ENCODE measurements around the gene MYT1. TPM values are rescaled to one million over a fixed set of nuclear protein-coding genes. Genes with fewer than 3 reads are reported as not detected.

MYT1 gene
- total RNA-seq, 1 experiment from 2014 or later = 7.1 TPM

DNA sequence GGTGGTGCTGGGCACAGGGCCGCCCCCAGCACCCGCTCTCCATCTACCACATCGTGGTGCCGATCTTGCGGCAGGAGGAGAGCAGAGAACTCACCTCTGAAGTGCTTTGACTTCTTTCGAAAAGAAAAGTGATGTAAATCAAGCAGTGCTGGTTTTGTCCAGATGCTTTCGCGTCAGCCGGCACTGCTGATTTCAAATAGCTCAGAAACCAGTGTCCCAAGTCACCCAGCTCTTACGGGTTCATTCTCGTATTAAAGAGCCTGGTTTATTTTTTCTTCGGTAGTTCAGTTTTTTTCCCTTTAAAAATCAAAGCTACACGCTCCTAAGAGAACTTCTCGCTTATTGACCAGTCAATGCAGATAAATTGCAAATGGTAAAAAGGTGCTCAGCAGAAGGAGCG is 32.1 kb downstream of the MYT1 start:
- H3K9ac ChIP-seq (ENCODE audit: low read length) = no peak overlapping the region
- H2AFZ ChIP-seq (ENCODE audit: low read depth, low read length, poor library complexity, severe bottlenecking) = no peak overlapping the region
- TF ChIP-seq SP1 (IDR thresholded peaks at IDR 0.05; ENCODE audit: low read depth) = no peak
- no peak for TF ChIP-seq ZFX (IDR thresholded peaks at IDR 0.05)
- TF ChIP-seq, protein P1, sequence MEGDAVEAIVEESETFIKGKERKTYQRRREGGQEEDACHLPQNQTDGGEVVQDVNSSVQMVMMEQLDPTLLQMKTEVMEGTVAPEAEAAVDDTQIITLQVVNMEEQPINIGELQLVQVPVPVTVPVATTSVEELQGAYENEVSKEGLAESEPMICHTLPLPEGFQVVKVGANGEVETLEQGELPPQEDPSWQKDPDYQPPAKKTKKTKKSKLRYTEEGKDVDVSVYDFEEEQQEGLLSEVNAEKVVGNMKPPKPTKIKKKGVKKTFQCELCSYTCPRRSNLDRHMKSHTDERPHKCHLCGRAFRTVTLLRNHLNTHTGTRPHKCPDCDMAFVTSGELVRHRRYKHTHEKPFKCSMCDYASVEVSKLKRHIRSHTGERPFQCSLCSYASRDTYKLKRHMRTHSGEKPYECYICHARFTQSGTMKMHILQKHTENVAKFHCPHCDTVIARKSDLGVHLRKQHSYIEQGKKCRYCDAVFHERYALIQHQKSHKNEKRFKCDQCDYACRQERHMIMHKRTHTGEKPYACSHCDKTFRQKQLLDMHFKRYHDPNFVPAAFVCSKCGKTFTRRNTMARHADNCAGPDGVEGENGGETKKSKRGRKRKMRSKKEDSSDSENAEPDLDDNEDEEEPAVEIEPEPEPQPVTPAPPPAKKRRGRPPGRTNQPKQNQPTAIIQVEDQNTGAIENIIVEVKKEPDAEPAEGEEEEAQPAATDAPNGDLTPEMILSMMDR (IDR thresholded peaks at IDR 0.05 in 2 of 3, conservative IDR thresholded peaks at IDR 0.05 in 1 of 3; ENCODE audit: borderline replicate concordance in 1 of 3, insufficient read depth in 1 of 3, low read depth in 2 of 3, low read length in 2 of 3) = no peak
- TF ChIP-seq SIN3A (IDR thresholded peaks at IDR 0.05; ENCODE audit: low read depth) = no peak
- TF ChIP-seq CEBPB (IDR thresholded peaks at IDR 0.05; ENCODE audit: low read depth) = no peak
- TF ChIP-seq, protein P2, sequence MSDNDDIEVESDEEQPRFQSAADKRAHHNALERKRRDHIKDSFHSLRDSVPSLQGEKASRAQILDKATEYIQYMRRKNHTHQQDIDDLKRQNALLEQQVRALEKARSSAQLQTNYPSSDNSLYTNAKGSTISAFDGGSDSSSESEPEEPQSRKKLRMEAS (IDR thresholded peaks at IDR 0.05) = no peak
- no peak for TF ChIP-seq YY1 (IDR thresholded peaks at IDR 0.05; ENCODE audit: extremely low read depth, insufficient replicate concordance, low read depth, low read length)
- TF ChIP-seq CBX3 (IDR thresholded peaks at IDR 0.05; ENCODE audit: low read depth) = no peak
- TF ChIP-seq SRF (IDR thresholded peaks at IDR 0.05; ENCODE audit: low read depth) = no peak
- TF ChIP-seq POLR2A (IDR thresholded peaks at IDR 0.05; ENCODE audit: borderline replicate concordance, extremely low read depth, insufficient read depth, insufficient read length) = no peak
- no peak for TF ChIP-seq ZNF274 (IDR thresholded peaks at IDR 0.05; ENCODE audit: low read depth, low read length)
- TF ChIP-seq JUND (IDR thresholded peaks at IDR 0.05) = no peak
- TF ChIP-seq EGR1 (IDR thresholded peaks at IDR 0.05; ENCODE audit: low read depth) = no peak
- no peak for TF ChIP-seq FOSL1 (IDR thresholded peaks at IDR 0.05; ENCODE audit: low read depth)
- TF ChIP-seq EZH2 (IDR thresholded peaks at IDR 0.05) = no peak
- TF ChIP-seq, protein P3, sequence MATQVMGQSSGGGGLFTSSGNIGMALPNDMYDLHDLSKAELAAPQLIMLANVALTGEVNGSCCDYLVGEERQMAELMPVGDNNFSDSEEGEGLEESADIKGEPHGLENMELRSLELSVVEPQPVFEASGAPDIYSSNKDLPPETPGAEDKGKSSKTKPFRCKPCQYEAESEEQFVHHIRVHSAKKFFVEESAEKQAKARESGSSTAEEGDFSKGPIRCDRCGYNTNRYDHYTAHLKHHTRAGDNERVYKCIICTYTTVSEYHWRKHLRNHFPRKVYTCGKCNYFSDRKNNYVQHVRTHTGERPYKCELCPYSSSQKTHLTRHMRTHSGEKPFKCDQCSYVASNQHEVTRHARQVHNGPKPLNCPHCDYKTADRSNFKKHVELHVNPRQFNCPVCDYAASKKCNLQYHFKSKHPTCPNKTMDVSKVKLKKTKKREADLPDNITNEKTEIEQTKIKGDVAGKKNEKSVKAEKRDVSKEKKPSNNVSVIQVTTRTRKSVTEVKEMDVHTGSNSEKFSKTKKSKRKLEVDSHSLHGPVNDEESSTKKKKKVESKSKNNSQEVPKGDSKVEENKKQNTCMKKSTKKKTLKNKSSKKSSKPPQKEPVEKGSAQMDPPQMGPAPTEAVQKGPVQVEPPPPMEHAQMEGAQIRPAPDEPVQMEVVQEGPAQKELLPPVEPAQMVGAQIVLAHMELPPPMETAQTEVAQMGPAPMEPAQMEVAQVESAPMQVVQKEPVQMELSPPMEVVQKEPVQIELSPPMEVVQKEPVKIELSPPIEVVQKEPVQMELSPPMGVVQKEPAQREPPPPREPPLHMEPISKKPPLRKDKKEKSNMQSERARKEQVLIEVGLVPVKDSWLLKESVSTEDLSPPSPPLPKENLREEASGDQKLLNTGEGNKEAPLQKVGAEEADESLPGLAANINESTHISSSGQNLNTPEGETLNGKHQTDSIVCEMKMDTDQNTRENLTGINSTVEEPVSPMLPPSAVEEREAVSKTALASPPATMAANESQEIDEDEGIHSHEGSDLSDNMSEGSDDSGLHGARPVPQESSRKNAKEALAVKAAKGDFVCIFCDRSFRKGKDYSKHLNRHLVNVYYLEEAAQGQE (IDR thresholded peaks at IDR 0.05; ENCODE audit: low read depth) = no peak
- no peak for TF ChIP-seq EZH2phosphoT487 (IDR thresholded peaks at IDR 0.05; ENCODE audit: borderline replicate concordance)
- TF ChIP-seq, protein P4, sequence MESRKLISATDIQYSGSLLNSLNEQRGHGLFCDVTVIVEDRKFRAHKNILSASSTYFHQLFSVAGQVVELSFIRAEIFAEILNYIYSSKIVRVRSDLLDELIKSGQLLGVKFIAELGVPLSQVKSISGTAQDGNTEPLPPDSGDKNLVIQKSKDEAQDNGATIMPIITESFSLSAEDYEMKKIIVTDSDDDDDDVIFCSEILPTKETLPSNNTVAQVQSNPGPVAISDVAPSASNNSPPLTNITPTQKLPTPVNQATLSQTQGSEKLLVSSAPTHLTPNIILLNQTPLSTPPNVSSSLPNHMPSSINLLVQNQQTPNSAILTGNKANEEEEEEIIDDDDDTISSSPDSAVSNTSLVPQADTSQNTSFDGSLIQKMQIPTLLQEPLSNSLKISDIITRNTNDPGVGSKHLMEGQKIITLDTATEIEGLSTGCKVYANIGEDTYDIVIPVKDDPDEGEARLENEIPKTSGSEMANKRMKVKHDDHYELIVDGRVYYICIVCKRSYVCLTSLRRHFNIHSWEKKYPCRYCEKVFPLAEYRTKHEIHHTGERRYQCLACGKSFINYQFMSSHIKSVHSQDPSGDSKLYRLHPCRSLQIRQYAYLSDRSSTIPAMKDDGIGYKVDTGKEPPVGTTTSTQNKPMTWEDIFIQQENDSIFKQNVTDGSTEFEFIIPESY (IDR thresholded peaks at IDR 0.05; ENCODE audit: extremely low read depth, insufficient replicate concordance, low read length) = no peak
- no peak for TF ChIP-seq POLR2AphosphoS5 (IDR thresholded peaks at IDR 0.05; ENCODE audit: low read depth, low read length)
- no peaks in the 10 kb centered on the region for H3K79me2 ChIP-seq (ENCODE audit: insufficient read depth, low read length)
- H3K9me2 ChIP-seq (ENCODE audit: insufficient read depth) = no peaks in the 10 kb centered on the region
- no peak overlapping the region for H3K4me3 ChIP-seq (replicated peaks in 1 of 2; ENCODE audit: low read depth in 1 of 2, low read length in 2 of 2)
- ChIA-PET POLR2A (no interaction called here), CTCF (no interaction called here), RAD21 (ENCODE audit: low non-redundant PET in 1 of 2, low total read pairs in 2 of 2, uncharacterized antibody in 2 of 2, unreplicated experiment in 2 of 2) (no interaction called here)
- BruUV-seq (replicated peaks) = no TSS peak
- ATAC-seq (no peak), DNase-seq (ENCODE audit: low read depth, low spot score) (no peak)
- intact Hi-C loops (cut with micrococcal nuclease) = no loop called here
- no peak overlapping the region for H3K27ac ChIP-seq (ENCODE audit: low read depth, low read length)
- H3K4me2 ChIP-seq (ENCODE audit: low read length) = no peak overlapping the region
- no peaks in the 10 kb centered on the region for H3K27me3 ChIP-seq (ENCODE audit: insufficient read depth, low read length)
- H4K20me1 ChIP-seq (ENCODE audit: insufficient read depth) = no peaks in the 10 kb centered on the region
- H3K36me3 ChIP-seq (ENCODE audit: control insufficient read depth in 1 of 2, insufficient read depth in 2 of 2, low read length in 2 of 2) = no peaks in the 10 kb centered on the region
- H3K4me1 ChIP-seq (ENCODE audit: control insufficient read depth in 1 of 2, insufficient read depth in 2 of 2, low read length in 2 of 2) = no peaks in the 10 kb centered on the region
- H3K9me3 ChIP-seq (ENCODE audit: control insufficient read depth in 1 of 2, insufficient read depth in 1 of 2, low read depth in 1 of 2, low read length in 2 of 2) = no peaks in the 10 kb centered on the region

Measured in HCT116 (cell line).